Heart left ventricle (tissue), 13 donors: Measurements from ENCODE around the gene NIPAL4.

Experiments used
- CTCF ChIP-seq, 12 donors: fragments of 200-600 bp; sonication (generic) in 4 of 12; IDR thresholded peaks; one replicate each; pipeline versions ENCODE4 v1.5.0 to v1.8.0; 2018 to 2022; ENCODE audit warnings: antibody characterized with exemption in 12 of 12, mild to moderate bottlenecking in 5 of 12
- POLR2A ChIP-seq, 2 donors: fragments of 450-650 bp; IDR thresholded peaks; one replicate each; pipeline ENCODE4 v1.6.1; 2017; ENCODE audit warnings: antibody characterized with exemption in 2 of 2, mild to moderate bottlenecking in 2 of 2, moderate library complexity in 2 of 2
- donor health status: ischemic (EF 13 %, LVEDD 7.1; RV severe dilation, severe dysfunction).
- donor health status: DM: no; HTN: yes; CAD: no.
- donor health status: DM: no; HTN: no; CAD: no.
- donor health status: ischemic (EF 25% LVEDD 6.9; RV normal size, moderate dysfunction).
- donor health status: ischemic (EF 25% LVEDD 5.7; RV mildly dilated, moderate dysfunction).
- donor health status: ischemic (EF 35%, LVEDD 5.7; RV mildly dilated, moderate dysfunction).
- donor health status: nonischemic (EF 11% LVEDD 7.7; RV severe dilation, severe dysfunction).
- donor health status: DM: yes; HTN: yes; CAD: no.
- donor health status: PGD.
- donor health status: ischemic (EF 29% LVEDD 5.4; RV normal size, mild dysfunction).
- donor health status: nonischemic (EF 23%, LVEDD 6.1; RV moderate dilation, normal function).

- TF ChIP-seq CTCF (IDR thresholded peaks at IDR 0.05) (peak in 3 of 12 donors; percentile 23 to 41 (median 36)), POLR2A (IDR thresholded peaks at IDR 0.05) (no peak)
Observed at GRCh38 chr5:157520911-157521703, 61.1 kb downstream of the NIPAL4 start.
